ENCODE results near the gene STIM2.

GRCh38 chr4:26891867-26892266, 31.2 kb downstream of the STIM2 start:
- TF ChIP-seq POLR2AphosphoS5 (IDR thresholded peaks at IDR 0.05), result no peak
- no peak for TF ChIP-seq CTCF (IDR thresholded peaks at IDR 0.05)

Data from transverse colon (tissue), 4 donors.